Measurements from ENCODE around the gene TBL1X.
"Not testable (repeated sequence)": the region's sequence is repeated elsewhere in the genome, so short reads cannot be mapped to it uniquely, and the experiment has no call there.

The TBL1X gene

DNA sequence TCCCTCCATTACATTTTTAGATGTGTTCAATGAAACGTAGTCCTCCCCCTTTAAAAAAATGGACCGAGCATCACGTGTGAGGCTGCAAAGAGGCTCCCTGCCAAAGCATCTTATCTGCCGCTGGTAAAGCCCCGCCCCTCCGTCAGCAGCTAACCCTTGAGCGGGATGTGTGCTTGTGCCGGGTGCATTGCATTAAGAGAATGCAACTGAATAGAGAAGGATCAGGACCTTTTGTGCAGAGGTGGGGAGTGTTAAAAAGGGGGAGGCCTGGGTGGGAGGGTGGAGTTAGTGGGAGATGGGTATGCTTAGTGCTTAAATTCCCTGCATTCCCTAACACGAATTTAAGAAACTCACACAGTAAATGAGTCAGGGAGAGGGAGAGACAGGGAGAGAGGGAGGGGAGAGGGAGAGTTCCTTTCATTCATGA lies 66.0 kb downstream of the TBL1X start:
- TF ChIP-seq, protein P1, sequence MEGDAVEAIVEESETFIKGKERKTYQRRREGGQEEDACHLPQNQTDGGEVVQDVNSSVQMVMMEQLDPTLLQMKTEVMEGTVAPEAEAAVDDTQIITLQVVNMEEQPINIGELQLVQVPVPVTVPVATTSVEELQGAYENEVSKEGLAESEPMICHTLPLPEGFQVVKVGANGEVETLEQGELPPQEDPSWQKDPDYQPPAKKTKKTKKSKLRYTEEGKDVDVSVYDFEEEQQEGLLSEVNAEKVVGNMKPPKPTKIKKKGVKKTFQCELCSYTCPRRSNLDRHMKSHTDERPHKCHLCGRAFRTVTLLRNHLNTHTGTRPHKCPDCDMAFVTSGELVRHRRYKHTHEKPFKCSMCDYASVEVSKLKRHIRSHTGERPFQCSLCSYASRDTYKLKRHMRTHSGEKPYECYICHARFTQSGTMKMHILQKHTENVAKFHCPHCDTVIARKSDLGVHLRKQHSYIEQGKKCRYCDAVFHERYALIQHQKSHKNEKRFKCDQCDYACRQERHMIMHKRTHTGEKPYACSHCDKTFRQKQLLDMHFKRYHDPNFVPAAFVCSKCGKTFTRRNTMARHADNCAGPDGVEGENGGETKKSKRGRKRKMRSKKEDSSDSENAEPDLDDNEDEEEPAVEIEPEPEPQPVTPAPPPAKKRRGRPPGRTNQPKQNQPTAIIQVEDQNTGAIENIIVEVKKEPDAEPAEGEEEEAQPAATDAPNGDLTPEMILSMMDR (IDR thresholded peaks at IDR 0.05; ENCODE audit: low read depth, low read length, missing control alignments), result no peak
- DNase-seq (ENCODE audit: low read depth), result no peak
- H3K4me3 ChIP-seq (ENCODE audit: low read depth, low read length), result no peak overlapping the region

DNA sequence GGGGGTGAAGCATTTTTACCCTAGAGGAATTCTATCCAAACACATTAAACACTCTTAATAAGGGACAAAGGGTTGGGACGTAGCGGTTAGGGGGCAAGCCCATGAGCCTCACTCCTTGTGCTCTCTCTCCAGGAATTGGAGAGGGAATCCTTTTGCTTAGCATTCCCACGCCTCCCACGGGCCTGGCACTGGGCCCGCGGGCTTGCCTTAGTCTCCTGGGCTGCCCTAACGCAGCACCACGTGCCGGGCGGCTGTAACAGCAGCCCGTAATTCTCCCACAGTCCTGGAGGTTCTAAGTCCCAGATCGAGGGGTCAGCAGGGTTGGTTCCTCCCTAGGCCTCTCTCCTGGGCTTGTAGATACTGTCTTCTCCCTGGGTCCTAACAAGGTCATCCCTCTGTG lies 67.5 kb downstream of the TBL1X start:
- TF ChIP-seq, protein P1 (IDR thresholded peaks at IDR 0.05; ENCODE audit: low read depth, low read length, missing control alignments), result no peak
- H3K4me3 ChIP-seq (ENCODE audit: low read depth, low read length), result no peak overlapping the region

DNA sequence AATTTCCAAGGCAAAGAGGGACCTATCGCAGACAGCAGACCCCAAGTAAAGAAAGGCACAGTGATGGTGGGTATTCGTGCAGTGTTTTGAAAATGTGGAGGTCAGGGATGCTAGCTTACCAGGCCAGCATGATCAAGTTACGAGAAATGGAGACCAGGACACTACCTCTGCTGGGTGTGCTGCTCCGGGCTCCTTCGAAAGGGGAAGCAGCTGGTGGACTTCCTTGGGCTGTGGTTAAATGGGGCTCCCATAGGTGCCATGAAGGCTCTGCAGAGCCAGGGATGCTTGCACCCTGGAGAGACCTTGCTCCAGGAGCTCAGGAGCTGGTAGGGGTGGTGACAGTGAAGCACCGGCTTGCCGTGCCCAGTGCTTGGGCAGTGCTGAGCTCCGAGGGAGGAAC lies 68.8 kb downstream of the TBL1X start:
- TF ChIP-seq, protein P1 (IDR thresholded peaks at IDR 0.05; ENCODE audit: low read depth, low read length, missing control alignments), result no peak
- DNase-seq (ENCODE audit: low read depth), result no peak
- no peak overlapping the region for H3K4me3 ChIP-seq (ENCODE audit: low read depth, low read length)

More for the DNA sequence above, 67.5 kb downstream of the TBL1X start:
- DNase-seq (ENCODE audit: low read depth), result no peak

DNA sequence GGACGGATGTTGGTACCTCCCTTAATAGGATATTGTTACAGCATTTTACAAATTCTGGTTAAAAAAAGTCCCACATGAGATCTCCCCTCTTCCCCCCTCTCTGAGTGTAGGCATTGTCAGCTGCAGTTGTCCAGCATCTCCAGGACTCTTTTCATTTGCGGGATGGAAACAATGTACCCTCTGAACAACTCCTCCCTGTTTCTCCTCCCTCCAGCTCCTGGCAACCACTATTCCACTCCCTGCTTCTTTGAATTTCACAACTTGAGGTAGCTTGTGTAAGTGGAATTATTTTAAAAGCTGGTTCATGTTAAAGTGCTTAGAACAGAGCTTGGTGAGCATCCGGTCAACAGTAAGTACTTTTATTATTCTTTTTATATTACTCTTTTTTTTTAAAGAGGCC lies 69.8 kb downstream of the TBL1X start:
- no peak overlapping the region for H3K4me3 ChIP-seq (ENCODE audit: low read depth, low read length)
- DNase-seq (ENCODE audit: low read depth), result no peak
- TF ChIP-seq, protein P1 (IDR thresholded peaks at IDR 0.05; ENCODE audit: low read depth, low read length, missing control alignments), result no peak

DNA sequence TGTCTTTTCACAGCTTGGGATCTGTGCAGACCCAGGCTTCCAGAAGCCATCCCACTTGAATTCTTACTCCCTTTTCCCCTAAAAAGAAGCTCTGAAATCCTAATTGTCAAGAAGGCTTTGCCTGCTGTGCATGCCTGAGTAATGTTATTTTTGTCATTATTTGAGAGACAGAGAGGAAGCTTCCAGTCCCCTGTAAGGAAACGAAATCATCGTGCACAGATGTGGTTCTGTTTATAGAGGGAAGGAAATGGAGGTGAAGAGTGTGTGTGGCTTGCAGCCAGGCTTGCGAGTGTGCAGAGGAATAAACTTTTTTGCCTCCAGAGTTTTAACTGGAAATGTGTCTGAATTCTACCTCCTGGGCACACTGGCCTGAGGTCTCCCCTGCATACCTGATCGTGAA lies 70.2 kb downstream of the TBL1X start:
- TF ChIP-seq, protein P1 (IDR thresholded peaks at IDR 0.05; ENCODE audit: low read depth, low read length, missing control alignments), result no peak
- no peak for DNase-seq (ENCODE audit: low read depth)

DNA sequence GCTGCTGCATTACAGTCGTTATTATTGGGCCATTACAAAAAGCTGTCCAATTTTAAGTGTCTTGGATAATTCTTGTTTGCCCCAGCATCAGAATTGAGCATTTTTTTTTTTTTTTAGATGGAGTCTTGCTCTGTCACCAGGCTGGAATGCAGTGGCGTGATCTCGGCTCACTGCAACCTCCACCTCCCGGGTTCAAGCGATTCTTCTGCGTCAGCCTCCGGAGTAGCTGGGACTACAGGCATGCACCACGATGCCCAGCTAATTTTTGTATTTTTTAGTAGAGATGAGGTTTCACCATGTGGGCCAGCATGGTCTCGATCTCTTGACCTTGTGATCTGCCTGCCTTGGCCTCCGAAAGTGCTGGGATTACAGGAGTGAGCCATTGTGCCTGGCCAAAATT lies 71.3 kb downstream of the TBL1X start:
- not testable (repeated sequence) for H3K4me3 ChIP-seq (ENCODE audit: low read depth, low read length)

More for the DNA sequence above, 70.2 kb downstream of the TBL1X start:
- no peak overlapping the region for H3K4me3 ChIP-seq (ENCODE audit: low read depth, low read length)

DNA sequence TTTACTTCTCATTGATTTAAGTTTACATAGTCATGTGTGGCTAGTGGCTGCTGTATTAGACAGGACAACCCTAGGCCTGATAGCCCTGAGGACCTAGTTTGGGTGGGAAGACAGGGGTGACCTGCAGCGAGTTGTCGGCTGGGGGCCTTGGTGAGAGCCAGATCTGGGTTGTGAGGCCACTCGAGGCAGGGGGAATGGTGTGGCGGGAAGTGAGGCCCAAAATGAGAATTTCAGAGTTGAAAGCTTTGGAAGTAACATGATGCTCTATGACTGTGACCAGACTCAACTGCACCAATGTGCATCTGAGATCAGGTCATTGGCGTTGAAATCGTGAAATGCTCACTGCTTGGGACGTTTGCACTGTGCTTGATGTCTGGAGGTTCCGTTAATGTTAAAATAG lies 72.9 kb downstream of the TBL1X start:
- TF ChIP-seq, protein P1 (IDR thresholded peaks at IDR 0.05; ENCODE audit: low read depth, low read length, missing control alignments), result no peak
- H3K4me3 ChIP-seq (ENCODE audit: low read depth, low read length), result no peak overlapping the region
- DNase-seq (ENCODE audit: low read depth), result no peak

More for the DNA sequence above, 71.3 kb downstream of the TBL1X start:
- DNase-seq (ENCODE audit: low read depth), result not testable (repeated sequence)

Measured in GM12864 (cell line).